ENCODE results near the gene NEURL3. TPM values are rescaled to one million over a fixed set of nuclear protein-coding genes. Genes with fewer than 3 reads are reported as not detected.

The NEURL3 gene
- total and polyA plus RNA-seq, 2 of the 8 experiments (the other 6 are each of a cell fraction or from before 2014, with no cell fraction given): not detected

DNA sequence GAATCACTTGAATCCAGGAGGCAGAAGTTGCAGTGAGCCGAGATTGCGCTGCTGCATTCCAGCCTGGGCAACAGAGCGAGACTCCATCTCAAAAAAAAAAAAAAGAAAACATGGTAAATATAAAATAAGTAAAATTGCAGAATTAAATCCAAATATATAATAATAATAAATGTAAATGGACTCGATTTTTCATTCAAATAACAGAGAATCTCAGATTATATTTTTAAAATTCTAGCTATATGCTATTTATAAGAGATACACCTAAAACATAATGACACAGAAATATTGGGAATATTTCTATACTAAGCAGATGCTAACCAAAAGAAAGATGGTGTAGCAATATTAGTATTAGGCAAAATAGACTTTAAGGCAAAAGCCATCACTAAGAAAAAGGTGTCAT lies 15.1 kb upstream of the NEURL3 start:
- Histone ChIP-seq H3K23me2 (ENCODE audit: low read depth, low read length) (no peaks in the 10 kb centered on the region), H4K8ac (ENCODE audit: extremely low read depth, insufficient read depth, low read length) (no peak overlapping the region), H3K79me1 (ENCODE audit: low read depth, low read length) (no peaks in the 10 kb centered on the region), H3K56ac (replicated peaks; ENCODE audit: insufficient read length, low read depth, low read length) (no peak overlapping the region), H3K23ac (ENCODE audit: insufficient read length) (no peak overlapping the region), H3K14ac (ENCODE audit: insufficient read length) (no peak overlapping the region), H2BK20ac (ENCODE audit: low read length) (no peak overlapping the region), H3K27ac (ENCODE audit: low read depth, low read length) (no peak overlapping the region), H3K36me3 (ENCODE audit: control insufficient read depth in 2 of 4, insufficient read depth in 4 of 4, low read length in 3 of 4) (no peaks in the 10 kb centered on the region), H2BK12ac (ENCODE audit: low read depth, low read length) (no peak overlapping the region), H2AFZ (ENCODE audit: low read length) (no peak overlapping the region), H4K5ac (ENCODE audit: insufficient read length, low read depth, low read length) (no peak overlapping the region), H3K4me2 (ENCODE audit: insufficient read depth in 1 of 2, low read depth in 2 of 2, low read length in 2 of 2) (no peak overlapping the region), H3K18ac (ENCODE audit: extremely low read depth, low read length) (no peak overlapping the region), H3K4ac (replicated peaks; ENCODE audit: insufficient read length, low read depth, low read length) (no peak overlapping the region), H3K4me3 (ENCODE audit: extremely low read depth in 1 of 4, insufficient read depth in 2 of 4, low read depth in 3 of 4, low read length in 4 of 4) (no peak overlapping the region), H3K9ac (replicated peaks in 1 of 4; ENCODE audit: extremely low read depth in 1 of 4, low read depth in 3 of 4, low read length in 3 of 4) (no peak overlapping the region), H2BK5ac (ENCODE audit: low read depth, low read length) (no peak overlapping the region), H4K20me1 (replicated peaks in 1 of 2; ENCODE audit: control insufficient read depth in 1 of 2, insufficient read depth in 2 of 2, low read length in 2 of 2) (no peaks in the 10 kb centered on the region), H4K91ac (replicated peaks; ENCODE audit: insufficient read length, low read length) (no peak overlapping the region), H2AK5ac (ENCODE audit: low read depth, low read length) (no peak overlapping the region), H3K9me3 (ENCODE audit: insufficient read depth in 2 of 2, low read depth in 1 of 2, low read length in 1 of 2) (peaks cover 0 to 5% of the 10 kb centered on the region in 2 experiments; a peak in 1 of 4 replicates), H2BK15ac (ENCODE audit: low read length) (no peak overlapping the region), H3K79me2 (ENCODE audit: control insufficient read depth in 1 of 2, insufficient read depth in 2 of 2, low read length in 2 of 2) (no peaks in the 10 kb centered on the region), H2BK120ac (replicated peaks; ENCODE audit: low read depth, low read length) (no peak overlapping the region), H3K4me1 (replicated peaks in 1 of 4; ENCODE audit: control insufficient read depth in 3 of 4, insufficient read depth in 4 of 4, low read length in 3 of 4) (no peaks in the 10 kb centered on the region), H3K27me3 (replicated peaks in 1 of 4; ENCODE audit: control insufficient read depth in 3 of 4, extremely low read depth in 1 of 4, insufficient read depth in 3 of 4, low read length in 3 of 4) (no peaks in the 10 kb centered on the region; a peak in 1 of 7 replicates)
- CTCF ChIA-PET (ENCODE audit: partially characterized antibody): interaction anchor here (0.7 to 3.5 kb wide), 3 partner anchors 10 to 36 kb away, joined by 3 to 16 read pairs (median 12); no protein-coding TSS in a partner anchor
- TF ChIP-seq RFX5 (IDR thresholded peaks at IDR 0.05; ENCODE audit: borderline replicate concordance, low read depth, low read length): no peak
- TF ChIP-seq CREB1 (IDR thresholded peaks at IDR 0.05): no peak
- TF ChIP-seq GTF2F1 (IDR thresholded peaks at IDR 0.05; ENCODE audit: borderline replicate concordance, low read depth, low read length): no peak
- TF ChIP-seq, protein P1, sequence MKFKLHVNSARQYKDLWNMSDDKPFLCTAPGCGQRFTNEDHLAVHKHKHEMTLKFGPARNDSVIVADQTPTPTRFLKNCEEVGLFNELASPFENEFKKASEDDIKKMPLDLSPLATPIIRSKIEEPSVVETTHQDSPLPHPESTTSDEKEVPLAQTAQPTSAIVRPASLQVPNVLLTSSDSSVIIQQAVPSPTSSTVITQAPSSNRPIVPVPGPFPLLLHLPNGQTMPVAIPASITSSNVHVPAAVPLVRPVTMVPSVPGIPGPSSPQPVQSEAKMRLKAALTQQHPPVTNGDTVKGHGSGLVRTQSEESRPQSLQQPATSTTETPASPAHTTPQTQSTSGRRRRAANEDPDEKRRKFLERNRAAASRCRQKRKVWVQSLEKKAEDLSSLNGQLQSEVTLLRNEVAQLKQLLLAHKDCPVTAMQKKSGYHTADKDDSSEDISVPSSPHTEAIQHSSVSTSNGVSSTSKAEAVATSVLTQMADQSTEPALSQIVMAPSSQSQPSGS (IDR thresholded peaks at IDR 0.05; ENCODE audit: low read length): no peak
- no peak for TF ChIP-seq TAF1 (IDR thresholded peaks at IDR 0.05; ENCODE audit: low read depth, low read length)
- no peak for TF ChIP-seq ASH2L (IDR thresholded peaks at IDR 0.05; ENCODE audit: low read length)
- no peak for TF ChIP-seq SIRT6 (IDR thresholded peaks at IDR 0.05; ENCODE audit: low read length)
- no peak for TF ChIP-seq RXRA (IDR thresholded peaks at IDR 0.05; ENCODE audit: insufficient read depth, low read depth, low read length)
- no peak for TF ChIP-seq BACH1 (IDR thresholded peaks at IDR 0.05; ENCODE audit: low read length)
- TF ChIP-seq YY1 (IDR thresholded peaks at IDR 0.05; ENCODE audit: low read depth, low read length): no peak
- no peak for TF ChIP-seq POLR2AphosphoS5 (IDR thresholded peaks at IDR 0.05; ENCODE audit: low read depth, low read length)
- no peak for TF ChIP-seq MAFK (IDR thresholded peaks at IDR 0.05; ENCODE audit: low read depth, low read length)
- no peak for TF ChIP-seq CBX5 (IDR thresholded peaks at IDR 0.05; ENCODE audit: low read depth, low read length)
- POLR2A ChIA-PET (ENCODE audit: partially characterized antibody): no interaction called here
- DNase-seq (ENCODE audit: low read depth in 1 of 2, low spot score in 2 of 2) (no peak), FAIRE-seq (no peak)
- 64% methylated on average over 1 of the region's 4 CpGs; no CpG with 5 or more reads in 1 of the 2 experiments for WGBS, 2 experiments (ENCODE audit: extremely low coverage in 1 of 2, insufficient coverage in 1 of 2, insufficient read length in 1 of 2, insufficient replicate concordance in 2 of 2, low coverage in 1 of 2, low lambda C conversion rate in 2 of 2, missing lambda C conversion rate in 1 of 2)

All from H1 (cell line).